Ishikawa (cell line): ENCODE results near the gene BLOC1S4.

Source experiments
- CEBPB ChIP-seq: IDR thresholded peaks from 2 replicates; pipeline ENCODE4 v1.6.1; 2012
- EGR1 ChIP-seq: IDR thresholded peaks from 2 replicates; pipeline ENCODE4 v1.6.1; 2012
- EP300 ChIP-seq: IDR thresholded peaks from 2 replicates; pipeline ENCODE4 v1.6.1; 2012; ENCODE audit warnings: borderline replicate concordance
- NFIC ChIP-seq: IDR thresholded peaks from 2 replicates; pipeline ENCODE4 v1.6.1; 2012
- RAD21 ChIP-seq: IDR thresholded peaks from 2 replicates; pipeline ENCODE4 v1.6.1; 2012; ENCODE audit warnings: low read depth
- TAF1 ChIP-seq: IDR thresholded peaks from 2 replicates; pipeline ENCODE4 v1.6.1; 2012; ENCODE audit warnings: low read depth, mild to moderate bottlenecking
- TCF12 ChIP-seq: IDR thresholded peaks from 2 replicates; pipeline ENCODE4 v1.6.1; 2012; ENCODE audit warnings: low read depth
- TEAD4 ChIP-seq: IDR thresholded peaks from 2 replicates; pipeline ENCODE4 v1.6.1; 2012
- YY1 ChIP-seq: IDR thresholded peaks from 2 replicates; pipeline ENCODE4 v1.6.1; 2012; ENCODE audit warnings: low read depth
- TF ChIP-seq, protein P1 (sequence below): IDR thresholded peaks from 2 replicates; pipeline ENCODE4 v1.6.1; 2012
- TF ChIP-seq, protein P2 (sequence below): IDR thresholded peaks from 2 replicates; pipeline ENCODE4 v1.6.1; 2012; ENCODE audit warnings: low read depth, mild to moderate bottlenecking
- TF ChIP-seq, protein P3 (sequence below): IDR thresholded peaks from 2 replicates; pipeline ENCODE4 v1.6.1; 2012

GRCh38 chr4:6674500-6675149 lies 41.3 kb upstream of the BLOC1S4 start:
- TF ChIP-seq, protein P1, sequence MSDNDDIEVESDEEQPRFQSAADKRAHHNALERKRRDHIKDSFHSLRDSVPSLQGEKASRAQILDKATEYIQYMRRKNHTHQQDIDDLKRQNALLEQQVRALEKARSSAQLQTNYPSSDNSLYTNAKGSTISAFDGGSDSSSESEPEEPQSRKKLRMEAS: peak; percentile 87
- TF ChIP-seq RAD21 (peak; percentile 29; the same call in 1 of the 2 replicates), EGR1 (peak; percentile 24; the same call in 1 of the 2 replicates), CEBPB (no peak), EP300 (no peak), NFIC (no peak), TCF12 (no peak), YY1 (no peak), TEAD4 (no peak), TAF1 (no peak)
- TF ChIP-seq, protein P2, sequence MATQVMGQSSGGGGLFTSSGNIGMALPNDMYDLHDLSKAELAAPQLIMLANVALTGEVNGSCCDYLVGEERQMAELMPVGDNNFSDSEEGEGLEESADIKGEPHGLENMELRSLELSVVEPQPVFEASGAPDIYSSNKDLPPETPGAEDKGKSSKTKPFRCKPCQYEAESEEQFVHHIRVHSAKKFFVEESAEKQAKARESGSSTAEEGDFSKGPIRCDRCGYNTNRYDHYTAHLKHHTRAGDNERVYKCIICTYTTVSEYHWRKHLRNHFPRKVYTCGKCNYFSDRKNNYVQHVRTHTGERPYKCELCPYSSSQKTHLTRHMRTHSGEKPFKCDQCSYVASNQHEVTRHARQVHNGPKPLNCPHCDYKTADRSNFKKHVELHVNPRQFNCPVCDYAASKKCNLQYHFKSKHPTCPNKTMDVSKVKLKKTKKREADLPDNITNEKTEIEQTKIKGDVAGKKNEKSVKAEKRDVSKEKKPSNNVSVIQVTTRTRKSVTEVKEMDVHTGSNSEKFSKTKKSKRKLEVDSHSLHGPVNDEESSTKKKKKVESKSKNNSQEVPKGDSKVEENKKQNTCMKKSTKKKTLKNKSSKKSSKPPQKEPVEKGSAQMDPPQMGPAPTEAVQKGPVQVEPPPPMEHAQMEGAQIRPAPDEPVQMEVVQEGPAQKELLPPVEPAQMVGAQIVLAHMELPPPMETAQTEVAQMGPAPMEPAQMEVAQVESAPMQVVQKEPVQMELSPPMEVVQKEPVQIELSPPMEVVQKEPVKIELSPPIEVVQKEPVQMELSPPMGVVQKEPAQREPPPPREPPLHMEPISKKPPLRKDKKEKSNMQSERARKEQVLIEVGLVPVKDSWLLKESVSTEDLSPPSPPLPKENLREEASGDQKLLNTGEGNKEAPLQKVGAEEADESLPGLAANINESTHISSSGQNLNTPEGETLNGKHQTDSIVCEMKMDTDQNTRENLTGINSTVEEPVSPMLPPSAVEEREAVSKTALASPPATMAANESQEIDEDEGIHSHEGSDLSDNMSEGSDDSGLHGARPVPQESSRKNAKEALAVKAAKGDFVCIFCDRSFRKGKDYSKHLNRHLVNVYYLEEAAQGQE: no peak
- TF ChIP-seq, protein P3, sequence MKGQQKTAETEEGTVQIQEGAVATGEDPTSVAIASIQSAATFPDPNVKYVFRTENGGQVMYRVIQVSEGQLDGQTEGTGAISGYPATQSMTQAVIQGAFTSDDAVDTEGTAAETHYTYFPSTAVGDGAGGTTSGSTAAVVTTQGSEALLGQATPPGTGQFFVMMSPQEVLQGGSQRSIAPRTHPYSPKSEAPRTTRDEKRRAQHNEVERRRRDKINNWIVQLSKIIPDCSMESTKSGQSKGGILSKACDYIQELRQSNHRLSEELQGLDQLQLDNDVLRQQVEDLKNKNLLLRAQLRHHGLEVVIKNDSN: no peak
